Activated T-cell treated with anti-CD3 and anti-CD28 coated beads, Interleukin-2, amount 50 U/mL, for 72 hours (primary cell): Measurements from ENCODE around the gene PTPRM. TPM values are rescaled to one million over a fixed set of nuclear protein-coding genes. Genes with fewer than 3 reads are reported as not detected.
A peak's percentile ranks its signal among the peaks of the same experiment; 100 is the strongest.

Experiments used
- ATAC-seq, 2 donors: fragments of 150-1000 bp; cut with Tn5 transposase; replicated peaks in 1 of 2; 2 replicates each; pipeline ENCODE4 v1.10.0; 2021; ENCODE audit warnings: moderate library complexity in 2 of 2, mild to moderate bottlenecking in 1 of 2
- DNase-seq, 2 donors: peaks; one replicate each; pipeline ENCODE4 v3.0.0; 2021 to 2022; ENCODE audit warnings: mixed read lengths in 1 of 2
- H3K27ac Mint-ChIP-seq: one replicate; pipeline ENCODE4 v1.8.0; 2022; ENCODE audit warnings: mild to moderate bottlenecking, moderate library complexity, mixed read lengths
- H3K27me3 Mint-ChIP-seq: one replicate; pipeline ENCODE4 v1.8.0; 2022; ENCODE audit warnings: low read depth, mixed read lengths
- H3K36me3 Mint-ChIP-seq, 2 donors: one replicate each; pipeline ENCODE4 v1.8.0; 2022; ENCODE audit warnings: mixed read lengths in 2 of 2, mild to moderate bottlenecking in 1 of 2; ENCODE audit not compliant: insufficient read depth in 2 of 2
- H3K4me1 Mint-ChIP-seq: one replicate; pipeline ENCODE4 v1.8.0; 2022; ENCODE audit warnings: low read depth, mixed read lengths
- H3K4me3 Mint-ChIP-seq, 2 donors: one replicate each; pipeline ENCODE4 v1.8.0; 2022; ENCODE audit warnings: mild to moderate bottlenecking in 2 of 2, mixed read lengths in 2 of 2, moderate library complexity in 2 of 2
- H3K9me3 Mint-ChIP-seq, 2 donors: one replicate each; pipeline ENCODE4 v1.8.0; 2022; ENCODE audit warnings: mixed read lengths in 2 of 2
- total RNA-seq, 2 donors: library from RNA; stranded (reverse); gene quantifications; one replicate each; pipeline ENCODE4 v1.2.3, GENCODE V29; 2022

Gene PTPRM
- total RNA-seq, 2 donors from 2014 or later = 6.3 to 21.3 TPM

DNA sequence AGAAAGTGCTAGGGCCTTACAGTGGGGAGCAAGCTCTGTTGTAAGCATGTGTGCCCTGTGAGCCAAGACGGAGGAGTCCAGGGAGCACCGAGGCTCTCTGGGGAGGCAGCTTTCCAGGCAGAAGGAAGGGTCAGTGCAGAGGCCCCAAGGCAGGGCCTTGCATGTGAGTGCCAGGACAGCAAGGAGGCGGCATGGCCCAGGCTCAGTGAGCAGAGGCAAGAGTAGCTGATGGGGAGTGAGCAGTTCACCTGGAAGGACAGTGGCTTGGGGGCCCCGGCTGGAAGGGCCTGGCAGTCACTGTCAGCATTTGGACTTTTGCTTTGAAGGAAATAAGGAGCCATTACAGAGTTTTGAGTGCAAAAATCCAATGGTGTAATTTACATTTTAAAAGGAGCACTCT, 818.3 kb downstream of the PTPRM start:
- no peaks in the 10 kb centered on the region for H3K27me3 Mint-ChIP-seq
- no peak for ATAC-seq
- H3K4me1 Mint-ChIP-seq = no peaks in the 10 kb centered on the region

DNA sequence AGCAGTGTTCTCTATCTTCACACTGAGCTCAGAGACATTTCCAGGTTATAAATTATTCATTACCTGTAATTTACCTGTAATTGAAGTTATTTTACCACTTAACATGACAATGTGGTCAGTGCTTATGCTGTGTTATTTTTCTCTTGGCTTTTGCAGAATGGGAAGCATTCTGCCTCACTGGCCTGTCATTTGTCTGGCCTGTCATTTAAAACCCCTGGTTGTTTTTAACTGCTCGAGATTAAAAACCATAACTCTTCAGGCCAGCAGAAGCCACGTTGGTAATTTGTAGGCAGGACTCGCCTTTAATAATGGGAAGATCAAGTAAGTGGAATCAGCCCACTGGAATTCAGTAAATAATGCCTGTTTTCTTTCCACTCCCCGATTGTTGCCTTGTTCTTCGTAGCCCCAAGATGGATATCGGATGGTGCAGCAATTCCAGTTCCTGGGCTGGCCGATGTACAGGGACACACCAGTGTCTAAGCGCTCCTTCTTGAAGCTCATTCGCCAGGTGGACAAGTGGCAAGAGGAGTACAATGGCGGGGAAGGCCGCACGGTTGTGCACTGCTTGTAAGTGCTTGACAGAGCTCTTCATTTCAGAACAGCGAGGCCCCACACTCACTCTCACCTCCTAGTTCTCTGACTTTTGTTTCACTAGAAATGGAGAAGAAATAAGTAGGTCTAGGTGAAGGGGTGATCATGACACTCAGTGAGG, 819.7 kb downstream of the PTPRM start:
- no peak for DNase-seq
- Mint-ChIP-seq H3K27me3 (no peaks in the 10 kb centered on the region), H3K27ac (no peak overlapping the region), H3K4me1 (no peaks in the 10 kb centered on the region), H3K36me3 (no peaks in the 10 kb centered on the region), H3K9me3 (no peaks in the 10 kb centered on the region), H3K4me3 (no peak overlapping the region)
- no peak for ATAC-seq

More for the DNA sequence above, 818.3 kb downstream of the PTPRM start:
- no peak overlapping the region for H3K27ac Mint-ChIP-seq
- no peaks in the 10 kb centered on the region for H3K36me3 Mint-ChIP-seq
- H3K9me3 Mint-ChIP-seq = no peaks in the 10 kb centered on the region
- no peak overlapping the region for H3K4me3 Mint-ChIP-seq
- no peak for DNase-seq

DNA sequence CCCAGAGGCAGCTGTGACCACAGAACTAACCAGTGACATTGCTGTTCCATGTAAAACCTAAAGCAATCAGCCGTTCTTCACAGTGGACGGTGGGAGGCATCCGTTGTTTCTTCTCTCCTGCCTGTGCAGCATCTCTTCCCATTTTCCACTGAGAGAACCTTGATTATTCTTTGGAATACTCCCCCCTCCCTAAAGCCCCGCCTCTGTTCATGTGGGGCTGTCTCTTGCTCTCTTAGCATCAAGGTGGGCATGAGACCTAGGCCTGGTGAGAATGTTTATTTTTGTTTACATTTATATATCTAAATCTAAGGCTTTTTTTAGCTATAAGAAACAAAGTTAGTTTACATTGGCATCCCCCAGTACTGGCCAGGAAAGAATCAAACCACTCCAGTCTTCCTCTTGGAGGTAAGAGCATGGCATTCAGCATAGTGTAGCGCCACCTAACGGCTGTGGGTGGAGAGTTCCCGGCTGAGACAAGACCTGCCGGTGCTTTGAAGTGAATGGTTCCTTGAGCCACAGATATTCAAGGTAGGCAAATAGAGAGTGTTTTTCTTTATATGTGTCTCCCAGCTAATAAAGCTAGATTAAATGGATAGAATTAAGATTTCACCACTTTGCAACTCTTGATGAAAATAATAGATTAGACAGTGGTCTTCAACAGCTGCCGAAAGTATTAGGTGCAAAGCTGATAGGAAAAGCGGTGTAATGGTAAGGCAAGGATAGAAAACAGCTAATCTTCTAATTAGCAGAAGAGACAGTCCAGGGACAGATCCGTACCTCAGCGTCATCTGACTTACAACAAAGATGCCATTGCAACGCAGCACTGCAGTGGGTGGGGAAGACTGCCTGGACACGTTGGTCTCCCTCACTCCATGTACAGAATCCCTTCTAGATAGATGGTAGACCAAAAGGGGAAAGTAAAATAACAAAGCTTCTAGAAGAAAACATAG, 822.5 kb downstream of the PTPRM start:
- no peak overlapping the region for H3K4me3 Mint-ChIP-seq
- no peaks in the 10 kb centered on the region for H3K9me3 Mint-ChIP-seq
- H3K36me3 Mint-ChIP-seq = no peaks in the 10 kb centered on the region
- no peaks in the 10 kb centered on the region for H3K4me1 Mint-ChIP-seq
- no peak for ATAC-seq
- no peaks in the 10 kb centered on the region for H3K27me3 Mint-ChIP-seq
- peak; percentile 36 to 55 for DNase-seq
- peak overlapping the region; percentile 14 for H3K27ac Mint-ChIP-seq

DNA sequence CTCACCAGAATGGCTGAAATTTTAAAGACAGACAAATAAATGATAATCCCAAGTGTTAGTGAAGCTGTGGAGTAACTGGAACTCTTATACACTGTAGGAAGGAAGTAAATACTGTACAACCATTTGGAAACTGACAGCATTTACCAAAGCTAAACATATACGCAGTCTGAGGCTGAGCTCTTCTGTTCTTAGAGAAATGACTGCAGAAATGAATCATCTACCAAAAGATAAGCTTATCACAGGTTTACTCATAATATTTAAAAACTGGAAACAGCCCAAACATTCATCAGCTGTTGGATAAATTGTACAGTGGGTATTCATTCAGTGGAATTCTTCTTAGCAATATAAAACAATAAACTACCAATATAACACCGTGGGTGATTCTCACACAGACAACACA, 824.0 kb downstream of the PTPRM start:
- Mint-ChIP-seq H3K36me3 (no peaks in the 10 kb centered on the region), H3K27ac (no peak overlapping the region), H3K4me1 (no peaks in the 10 kb centered on the region), H3K4me3 (no peak overlapping the region), H3K9me3 (no peaks in the 10 kb centered on the region), H3K27me3 (no peaks in the 10 kb centered on the region)
- DNase-seq (no peak), ATAC-seq (peak in 1 of 2 donors; percentile 39)

DNA sequence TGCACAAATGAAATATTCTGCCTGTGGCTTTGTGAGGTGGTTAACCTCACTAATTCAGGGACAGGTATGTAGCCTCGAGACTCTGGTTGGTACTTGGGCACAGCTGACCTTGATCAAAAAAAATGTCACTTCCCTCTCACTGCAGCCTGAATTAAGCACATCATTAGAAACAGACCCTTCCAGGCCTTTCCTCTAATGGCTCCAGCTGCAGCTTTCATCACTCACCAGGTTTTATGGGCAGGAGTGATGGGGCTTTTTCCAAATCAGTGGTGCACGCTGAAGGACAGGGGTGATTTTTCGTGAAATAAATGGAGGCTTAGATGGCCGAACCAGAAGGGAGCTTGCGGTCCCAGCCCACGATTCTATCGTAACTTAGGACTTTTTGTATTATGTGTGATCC, 829.1 kb downstream of the PTPRM start:
- H3K36me3 Mint-ChIP-seq = no peaks in the 10 kb centered on the region
- ATAC-seq = no peak
- H3K4me1 Mint-ChIP-seq = no peaks in the 10 kb centered on the region
- no peaks in the 10 kb centered on the region for H3K9me3 Mint-ChIP-seq
- H3K4me3 Mint-ChIP-seq = no peak overlapping the region
- DNase-seq = no peak
- no peaks in the 10 kb centered on the region for H3K27me3 Mint-ChIP-seq
- no peak overlapping the region for H3K27ac Mint-ChIP-seq

DNA sequence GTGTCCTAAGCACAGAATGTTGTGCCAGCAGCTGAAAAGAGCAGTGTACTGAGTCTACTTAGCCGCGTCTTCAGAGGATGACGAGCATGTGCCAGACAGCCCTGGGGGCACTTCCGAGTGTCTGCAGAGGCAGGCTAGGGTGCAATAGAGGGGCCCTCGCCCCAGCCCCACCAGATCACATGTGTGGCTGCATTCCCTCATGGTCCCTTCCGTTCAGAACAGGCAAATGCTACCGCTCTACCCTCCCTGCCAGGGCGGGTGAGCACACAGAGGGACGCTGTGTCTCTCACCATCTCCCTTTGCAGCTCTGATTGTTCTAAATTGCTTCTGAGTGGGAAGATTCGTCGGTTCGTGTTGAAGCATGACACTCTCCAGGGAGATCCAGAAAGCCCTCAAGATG, 829.9 kb downstream of the PTPRM start:
- ATAC-seq = no peak
- no peak for DNase-seq
- H3K4me3 Mint-ChIP-seq = no peak overlapping the region
- no peaks in the 10 kb centered on the region for H3K27me3 Mint-ChIP-seq
- no peaks in the 10 kb centered on the region for H3K4me1 Mint-ChIP-seq
- no peak overlapping the region for H3K27ac Mint-ChIP-seq
- H3K36me3 Mint-ChIP-seq = no peaks in the 10 kb centered on the region
- no peaks in the 10 kb centered on the region for H3K9me3 Mint-ChIP-seq

DNA sequence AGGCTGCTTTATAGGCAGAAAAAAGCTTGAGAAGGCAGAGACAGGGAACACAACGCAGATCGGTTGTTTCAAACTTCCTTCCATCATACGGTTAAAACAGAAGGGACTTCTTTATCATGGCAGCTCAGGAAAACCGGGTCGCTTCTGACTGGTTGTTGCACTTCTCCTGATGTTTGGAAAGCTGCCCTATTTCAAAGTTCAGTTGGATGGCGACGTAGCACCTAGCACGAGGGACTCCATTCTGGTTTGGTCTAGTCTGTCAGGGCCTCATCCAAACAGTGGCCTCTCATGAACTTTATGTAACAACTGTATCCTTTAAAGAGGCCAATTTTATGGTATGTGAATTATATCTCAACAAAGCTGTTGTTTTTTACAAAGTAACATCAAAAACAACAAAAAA, 832.0 kb downstream of the PTPRM start:
- no peak overlapping the region for H3K4me3 Mint-ChIP-seq
- H3K27me3 Mint-ChIP-seq = no peaks in the 10 kb centered on the region
- no peaks in the 10 kb centered on the region for H3K36me3 Mint-ChIP-seq
- no peaks in the 10 kb centered on the region for H3K4me1 Mint-ChIP-seq
- DNase-seq (no peak), ATAC-seq (no peak)
- no peak overlapping the region for H3K27ac Mint-ChIP-seq
- H3K9me3 Mint-ChIP-seq = no peaks in the 10 kb centered on the region

DNA sequence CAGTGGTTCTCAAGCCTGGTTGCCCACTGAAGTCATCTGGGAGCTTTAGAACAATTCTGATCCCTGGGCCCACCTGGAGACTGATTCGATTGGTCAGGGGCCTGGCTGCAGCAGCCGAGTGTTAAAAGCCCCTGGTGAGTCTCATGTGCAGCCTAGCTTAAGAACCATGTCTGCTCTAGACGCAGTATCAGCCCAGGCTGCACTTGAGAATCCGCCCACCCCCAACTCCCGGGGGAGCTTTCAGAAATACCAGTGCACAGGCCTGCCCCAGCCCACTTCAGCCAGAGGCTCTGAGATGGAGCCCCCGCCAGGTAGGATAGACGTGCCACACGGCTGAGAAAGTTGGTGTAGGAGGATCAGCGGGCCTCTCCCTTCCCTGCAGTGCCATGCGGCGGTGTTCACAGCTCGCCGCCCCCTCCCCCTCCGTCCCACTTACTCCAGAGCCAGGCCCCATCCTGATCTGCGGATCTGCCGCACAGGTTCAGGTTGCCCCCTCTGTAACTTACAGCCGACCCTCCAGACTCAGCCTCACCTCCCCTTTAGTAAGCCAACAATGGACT, 833.2 kb downstream of the PTPRM start:
- no peaks in the 10 kb centered on the region for H3K36me3 Mint-ChIP-seq
- no peaks in the 10 kb centered on the region for H3K4me1 Mint-ChIP-seq
- no peak overlapping the region for H3K4me3 Mint-ChIP-seq
- no peaks in the 10 kb centered on the region for H3K9me3 Mint-ChIP-seq
- ATAC-seq (no peak), DNase-seq (no peak)
- no peaks in the 10 kb centered on the region for H3K27me3 Mint-ChIP-seq
- H3K27ac Mint-ChIP-seq = no peak overlapping the region

DNA sequence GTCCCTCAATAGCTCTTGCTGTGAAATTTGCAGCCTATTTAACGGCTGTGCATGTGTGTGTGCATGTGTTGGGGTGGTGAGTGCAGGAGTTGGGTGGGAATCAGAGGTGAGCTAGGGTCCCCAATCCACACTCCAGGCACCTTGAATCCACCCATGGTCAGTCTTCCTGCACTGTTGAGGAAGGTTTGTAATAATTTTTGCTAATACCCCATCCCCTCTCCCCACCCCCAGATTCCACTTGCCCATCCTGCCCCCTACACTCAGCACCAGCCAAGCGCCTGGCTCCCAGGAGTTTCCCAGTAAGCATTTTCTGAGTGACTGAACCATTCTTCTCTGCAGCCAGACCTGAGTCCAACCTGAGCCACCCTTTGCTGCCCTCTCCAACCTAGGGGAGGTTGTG, 833.7 kb downstream of the PTPRM start:
- H3K27ac Mint-ChIP-seq = no peak overlapping the region
- H3K36me3 Mint-ChIP-seq = no peaks in the 10 kb centered on the region
- no peak for ATAC-seq

DNA sequence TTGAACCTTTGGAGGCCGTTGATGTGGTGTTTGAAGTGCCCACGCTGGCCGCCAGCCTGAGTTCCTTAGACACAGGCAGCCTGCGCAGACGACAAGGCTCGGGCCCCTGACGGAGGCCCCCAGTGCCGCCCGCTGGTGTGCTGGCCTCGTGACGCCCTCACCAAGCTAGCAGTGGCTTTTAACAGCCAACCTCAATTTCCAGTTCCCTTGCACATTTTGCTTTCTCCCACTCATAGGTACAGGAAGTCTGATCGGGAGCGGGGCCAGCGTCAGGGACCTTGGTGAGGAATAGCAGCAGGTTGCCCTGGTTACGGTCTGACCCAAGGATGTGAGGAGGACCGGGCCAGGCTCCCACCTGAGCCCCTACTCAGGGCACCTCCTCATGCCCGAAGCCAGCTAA, 834.5 kb downstream of the PTPRM start:
- Mint-ChIP-seq H3K4me1 (no peaks in the 10 kb centered on the region), H3K36me3 (no peaks in the 10 kb centered on the region), H3K27ac (no peak overlapping the region), H3K9me3 (no peaks in the 10 kb centered on the region), H3K4me3 (no peak overlapping the region), H3K27me3 (no peaks in the 10 kb centered on the region)
- ATAC-seq = no peak
- DNase-seq = no peak

More for the DNA sequence above, 833.7 kb downstream of the PTPRM start:
- H3K27me3 Mint-ChIP-seq = no peaks in the 10 kb centered on the region
- DNase-seq = no peak
- H3K4me3 Mint-ChIP-seq = no peak overlapping the region
- no peaks in the 10 kb centered on the region for H3K9me3 Mint-ChIP-seq
- no peaks in the 10 kb centered on the region for H3K4me1 Mint-ChIP-seq

DNA sequence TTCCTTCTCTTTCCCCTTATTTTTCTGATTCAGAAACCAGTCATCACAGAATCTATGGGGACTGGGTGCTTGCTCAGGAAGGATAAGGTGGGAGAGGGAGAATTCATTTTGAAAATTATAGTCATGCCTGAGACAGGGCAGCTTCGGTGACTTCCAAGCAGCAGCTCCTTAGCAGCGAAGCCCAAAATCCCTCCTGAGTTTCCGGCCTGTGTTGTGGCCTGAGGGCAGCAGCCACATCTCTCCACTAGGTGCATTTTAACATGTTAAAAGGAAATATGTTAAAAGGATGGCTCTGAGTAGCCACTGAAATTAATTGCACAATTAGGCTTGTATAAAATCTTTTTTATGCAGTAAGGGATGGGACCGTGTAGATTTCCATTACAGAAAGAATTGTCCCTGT, 835.1 kb downstream of the PTPRM start:
- Mint-ChIP-seq H3K27me3 (no peaks in the 10 kb centered on the region), H3K27ac (no peak overlapping the region), H3K4me1 (no peaks in the 10 kb centered on the region), H3K9me3 (no peaks in the 10 kb centered on the region), H3K4me3 (no peak overlapping the region), H3K36me3 (no peaks in the 10 kb centered on the region)
- DNase-seq = no peak
- ATAC-seq = no peak

DNA sequence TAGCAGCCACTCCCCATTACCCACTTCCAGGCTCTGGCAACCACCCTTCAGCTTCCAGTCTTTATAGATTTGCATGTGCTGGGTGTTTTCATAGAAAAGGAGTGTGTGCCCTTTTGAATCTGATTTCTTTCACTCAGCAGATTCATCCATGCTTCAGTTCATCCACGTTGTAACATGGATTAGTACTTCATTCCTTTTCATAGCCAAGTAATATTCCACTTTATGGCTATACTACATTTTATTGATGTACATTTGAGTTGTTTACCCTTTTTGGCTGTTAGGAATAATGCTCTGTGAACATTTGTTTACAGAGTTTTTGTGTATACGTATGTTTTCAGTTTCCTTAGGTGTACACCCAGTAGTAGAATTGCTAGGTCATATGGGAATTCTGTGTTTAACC, 836.6 kb downstream of the PTPRM start:
- no peaks in the 10 kb centered on the region for H3K9me3 Mint-ChIP-seq
- ATAC-seq (no peak), DNase-seq (no peak)
- H3K4me3 Mint-ChIP-seq = no peak overlapping the region
- H3K27me3 Mint-ChIP-seq = no peaks in the 10 kb centered on the region
- H3K36me3 Mint-ChIP-seq = no peaks in the 10 kb centered on the region
- no peak overlapping the region for H3K27ac Mint-ChIP-seq
- H3K4me1 Mint-ChIP-seq = no peaks in the 10 kb centered on the region

DNA sequence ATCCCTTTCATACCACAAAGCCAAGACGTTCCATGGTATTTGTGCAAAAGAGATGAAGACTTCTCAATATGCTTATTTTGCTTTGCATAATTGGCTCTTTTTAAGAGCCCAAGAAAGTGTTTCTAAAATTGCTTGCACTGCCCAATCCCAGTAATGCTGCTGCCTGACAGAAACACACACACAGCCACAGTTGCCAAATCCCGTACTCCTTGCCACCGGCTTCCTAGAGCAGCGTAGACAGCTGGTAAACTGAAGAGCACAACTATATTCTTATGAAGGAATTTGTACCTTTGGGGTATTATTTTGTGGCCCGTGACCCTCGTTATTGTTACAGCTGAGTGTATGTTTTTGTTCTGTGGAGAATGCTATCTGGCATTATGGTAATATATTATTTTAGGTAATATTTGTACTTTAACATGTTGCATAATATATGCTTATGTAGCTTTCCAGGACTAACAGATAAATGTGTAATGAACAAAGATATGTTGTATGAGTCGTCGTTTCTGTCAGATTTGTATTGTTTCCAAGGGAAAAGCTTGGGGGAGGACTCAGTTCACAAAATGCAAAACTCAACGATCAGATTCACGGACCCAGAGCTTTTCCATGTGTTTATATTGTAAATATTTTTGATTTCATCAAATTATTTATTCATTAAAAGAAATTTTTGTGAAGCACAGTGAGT, 839.2 kb downstream of the PTPRM start:
- no peak for ATAC-seq
- H3K36me3 Mint-ChIP-seq = peaks cover 0 to 2% of the 10 kb centered on the region in 2 donors
- H3K4me3 Mint-ChIP-seq = no peak overlapping the region
- H3K27me3 Mint-ChIP-seq = no peaks in the 10 kb centered on the region
- no peak overlapping the region for H3K27ac Mint-ChIP-seq
- peaks cover 6 to 10% of the 10 kb centered on the region in 2 donors for H3K9me3 Mint-ChIP-seq
- no peak for DNase-seq
- no peaks in the 10 kb centered on the region for H3K4me1 Mint-ChIP-seq
